GM12875 (cell line): ENCODE measurements around the gene TRIM65.

ENCODE experiments used
- H3K4me3 ChIP-seq: one replicate; pipeline ENCODE4 v1.5.1; 2011; ENCODE audit warnings: low read depth, low read length, control low read depth
- CTCF ChIP-seq: IDR thresholded peaks from 2 replicates; pipeline ENCODE4 v1.5.1; 2011; ENCODE audit warnings: low read depth, mild to moderate bottlenecking, control low read depth, inconsistent platforms, low read length, moderate library complexity, borderline replicate concordance; ENCODE audit not compliant: insufficient read depth

The TRIM65 gene

GRCh38 chr17:75846692-75847613 lies 49.8 kb downstream of the TRIM65 start:
- no peak for TF ChIP-seq CTCF
- H3K4me3 ChIP-seq, result no peak overlapping the region

DNA sequence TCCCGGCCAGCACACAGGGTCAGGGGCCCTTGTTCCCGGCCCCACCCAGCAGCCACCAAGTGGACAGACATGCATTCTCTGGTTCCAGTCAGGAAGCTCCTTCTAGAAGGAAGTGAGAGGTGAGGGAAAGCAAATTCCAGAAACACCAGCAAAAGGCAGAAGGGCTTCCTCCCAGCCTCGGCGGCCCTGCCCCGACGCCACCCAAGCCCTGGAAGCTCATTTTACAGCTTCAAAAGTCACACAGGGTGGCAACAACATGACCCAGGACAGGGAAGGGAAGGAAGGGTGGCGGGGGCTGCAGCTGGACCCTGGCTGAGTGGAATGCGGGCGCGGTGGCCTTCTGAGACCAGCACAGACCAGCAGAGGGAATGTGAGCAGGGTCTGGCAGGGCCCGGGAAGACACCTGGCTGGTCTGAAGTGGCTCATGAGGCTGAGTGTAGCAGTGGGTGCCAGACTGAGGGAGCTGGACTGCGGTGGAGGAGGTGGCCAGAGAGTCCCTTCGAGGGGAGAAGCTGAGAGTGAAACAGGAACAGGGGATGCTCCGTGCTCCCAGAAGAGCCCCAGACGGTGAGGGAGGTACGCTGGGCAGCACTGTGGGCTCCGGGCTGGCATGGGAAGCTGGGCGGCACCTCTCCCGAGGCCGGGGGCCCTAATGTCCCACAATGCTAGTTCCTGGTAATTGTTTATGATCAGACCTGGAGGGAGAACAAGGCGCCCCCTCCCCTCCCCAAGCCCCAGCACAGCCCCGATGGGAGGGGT lies 50.6 kb downstream of the TRIM65 start:
- no peak overlapping the region for H3K4me3 ChIP-seq

GRCh38 chr17:75845058-75845711 lies 51.6 kb downstream of the TRIM65 start:
- peak overlapping the region; percentile 21 for H3K4me3 ChIP-seq
- peak; percentile 95 for TF ChIP-seq CTCF

More for the DNA sequence above, 50.6 kb downstream of the TRIM65 start:
- no peak for TF ChIP-seq CTCF

- peak overlapping the region; percentile 56 for H3K4me3 ChIP-seq
- TF ChIP-seq CTCF, result no peak
Measured at GRCh38 chr17:75844530-75845057, 52.2 kb downstream of the TRIM65 start.

- no peak for TF ChIP-seq CTCF
- peak within 1 kb of the TSS; percentile 56 for H3K4me3 ChIP-seq
Measured at GRCh38 chr17:75843577-75844529, 52.9 kb downstream of the TRIM65 start, which contains the start of gene UNC13D. UNC13D (minus strand) TSS chr17:75844404; CDS start chr17:75844337, 67 bp downstream.
